GM12874 (cell line): ENCODE data around the gene PLB1.

Experiments used
- TF ChIP-seq, protein P1 (sequence below): IDR thresholded peaks from 2 replicates; pipeline ENCODE4 v1.5.1; 2011; ENCODE audit warnings: low read depth, mild to moderate bottlenecking, control low read depth, low read length, moderate library complexity; ENCODE audit not compliant: insufficient read depth

Gene PLB1

DNA sequence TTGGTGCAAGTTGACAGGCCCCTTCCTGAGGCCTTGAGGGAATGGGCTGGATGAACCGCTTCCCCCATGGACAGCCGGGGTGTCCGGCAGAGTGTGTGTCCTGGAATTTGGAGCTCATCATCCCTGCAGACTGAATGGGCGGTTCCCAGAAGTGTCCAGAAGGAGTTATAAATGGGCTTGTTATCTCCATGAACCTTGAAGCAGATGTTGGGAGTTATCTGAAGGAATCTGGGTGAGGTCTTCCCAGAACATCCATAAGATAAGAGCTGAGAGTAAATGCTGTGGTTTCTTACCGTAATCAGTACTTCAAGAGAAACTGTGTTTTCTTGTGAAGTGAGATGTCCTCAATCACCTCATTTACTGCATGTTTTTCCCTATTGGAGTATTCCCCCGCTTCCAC lies 21.1 kb downstream of the PLB1 start:
- TF ChIP-seq, protein P1, sequence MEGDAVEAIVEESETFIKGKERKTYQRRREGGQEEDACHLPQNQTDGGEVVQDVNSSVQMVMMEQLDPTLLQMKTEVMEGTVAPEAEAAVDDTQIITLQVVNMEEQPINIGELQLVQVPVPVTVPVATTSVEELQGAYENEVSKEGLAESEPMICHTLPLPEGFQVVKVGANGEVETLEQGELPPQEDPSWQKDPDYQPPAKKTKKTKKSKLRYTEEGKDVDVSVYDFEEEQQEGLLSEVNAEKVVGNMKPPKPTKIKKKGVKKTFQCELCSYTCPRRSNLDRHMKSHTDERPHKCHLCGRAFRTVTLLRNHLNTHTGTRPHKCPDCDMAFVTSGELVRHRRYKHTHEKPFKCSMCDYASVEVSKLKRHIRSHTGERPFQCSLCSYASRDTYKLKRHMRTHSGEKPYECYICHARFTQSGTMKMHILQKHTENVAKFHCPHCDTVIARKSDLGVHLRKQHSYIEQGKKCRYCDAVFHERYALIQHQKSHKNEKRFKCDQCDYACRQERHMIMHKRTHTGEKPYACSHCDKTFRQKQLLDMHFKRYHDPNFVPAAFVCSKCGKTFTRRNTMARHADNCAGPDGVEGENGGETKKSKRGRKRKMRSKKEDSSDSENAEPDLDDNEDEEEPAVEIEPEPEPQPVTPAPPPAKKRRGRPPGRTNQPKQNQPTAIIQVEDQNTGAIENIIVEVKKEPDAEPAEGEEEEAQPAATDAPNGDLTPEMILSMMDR = no peak

DNA sequence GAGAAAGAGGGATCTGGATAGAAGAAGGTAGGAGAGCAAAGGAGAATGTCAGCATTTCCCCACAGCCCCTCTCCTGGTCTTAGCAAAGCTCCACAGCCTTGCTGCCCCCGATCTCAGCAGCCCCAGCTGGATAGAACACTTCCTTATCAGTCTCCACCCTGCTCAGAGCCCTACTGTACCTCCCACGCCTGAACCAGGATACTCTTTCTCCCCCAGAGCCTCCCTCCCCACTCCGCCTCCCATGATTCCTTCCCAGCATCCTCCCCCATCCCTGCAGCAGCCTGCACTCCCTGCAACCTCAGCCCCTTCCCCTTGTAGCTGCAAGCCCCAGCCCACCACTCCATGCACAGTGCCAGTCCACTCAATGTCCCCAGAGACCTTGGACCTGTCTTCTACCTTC lies 25.8 kb downstream of the PLB1 start:
- TF ChIP-seq, protein P1 = no peak

DNA sequence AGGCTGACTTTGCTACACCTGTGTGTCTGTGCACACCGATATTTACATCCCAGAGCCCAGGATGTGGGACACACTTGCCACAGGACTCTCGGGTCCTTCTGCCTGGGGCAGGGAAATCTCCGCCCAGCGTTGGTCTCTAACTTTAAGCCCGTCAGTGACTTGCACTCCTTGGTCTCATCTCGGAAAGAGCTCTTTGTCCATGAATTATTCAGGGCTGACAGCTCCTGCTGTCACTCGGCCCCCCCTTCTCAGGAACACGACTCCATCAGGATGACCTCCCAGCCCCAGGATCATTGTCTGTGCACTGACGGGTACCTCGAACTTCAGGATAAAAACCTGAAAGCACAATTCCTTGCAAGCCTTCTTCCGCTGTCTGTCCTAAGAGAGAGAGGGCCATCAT lies 26.6 kb downstream of the PLB1 start:
- TF ChIP-seq, protein P1 = no peak

DNA sequence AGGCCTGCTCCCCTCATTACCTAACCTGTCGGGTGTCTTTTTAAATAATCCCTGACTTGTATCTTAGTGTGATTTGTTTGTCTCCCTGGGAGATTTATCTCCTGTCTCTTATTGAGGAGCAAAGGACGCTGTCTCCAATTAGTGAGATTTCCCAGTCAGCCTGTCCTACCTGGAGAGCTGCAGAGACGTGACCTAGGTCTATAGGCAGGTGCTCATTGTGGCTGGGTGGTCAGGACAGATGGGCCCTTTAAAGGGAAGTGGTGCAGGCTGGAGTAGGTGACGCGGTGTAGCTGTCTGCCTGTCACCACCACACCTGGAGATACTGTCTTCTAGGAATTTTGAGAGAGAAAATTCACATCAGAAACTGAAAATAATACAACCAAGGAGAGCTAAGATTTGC lies 28.0 kb downstream of the PLB1 start:
- TF ChIP-seq, protein P1 = no peak

DNA sequence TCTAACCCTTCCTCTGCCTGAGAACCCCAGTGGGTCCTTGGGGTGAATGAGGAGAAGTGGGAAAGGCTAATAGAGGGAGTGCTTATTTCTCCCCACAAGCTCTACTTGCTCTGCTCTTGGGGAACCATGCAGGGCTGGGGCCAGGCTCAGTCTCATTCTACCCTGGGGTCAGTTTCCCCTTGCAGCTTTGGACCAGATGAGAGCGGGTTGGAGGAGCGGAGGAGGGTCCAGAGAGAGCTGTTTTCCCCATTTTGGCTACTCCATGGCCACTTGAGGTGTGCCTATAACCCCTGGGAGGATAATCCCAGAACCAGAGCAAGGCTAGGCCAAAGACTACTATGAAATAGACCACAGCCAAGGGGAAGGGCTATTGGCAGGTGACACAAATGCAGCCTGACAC lies 29.6 kb downstream of the PLB1 start:
- TF ChIP-seq, protein P1 = no peak

DNA sequence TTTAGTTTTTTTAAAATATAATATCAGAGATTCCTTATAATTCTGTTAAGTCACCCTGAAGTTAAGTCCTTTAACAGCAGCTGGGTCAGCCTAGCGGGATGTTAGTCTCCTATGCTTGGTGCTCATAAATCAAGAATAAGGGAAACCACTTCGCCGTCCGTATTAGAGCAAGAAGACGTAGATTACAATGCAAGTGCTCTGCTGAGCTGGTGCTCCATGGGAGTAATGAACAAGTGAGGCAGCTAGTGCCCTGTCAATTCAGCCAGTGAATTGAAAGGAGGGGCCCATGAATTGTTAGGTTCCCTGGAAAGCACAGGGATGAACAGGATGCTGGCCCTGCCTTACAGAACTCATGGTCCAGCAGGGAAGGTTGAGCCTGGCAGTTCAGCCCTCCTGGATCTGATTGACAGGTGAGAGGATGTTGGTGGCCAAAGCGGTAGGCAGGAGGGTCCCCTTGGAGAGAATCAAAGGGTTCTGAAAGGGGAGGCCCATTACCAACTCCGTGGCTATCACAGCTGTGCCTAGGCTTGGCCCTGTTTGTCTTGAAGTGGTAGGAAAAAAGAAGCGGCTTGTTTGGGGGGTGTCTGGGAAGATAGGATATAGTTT lies 30.8 kb downstream of the PLB1 start:
- TF ChIP-seq, protein P1 = no peak

DNA sequence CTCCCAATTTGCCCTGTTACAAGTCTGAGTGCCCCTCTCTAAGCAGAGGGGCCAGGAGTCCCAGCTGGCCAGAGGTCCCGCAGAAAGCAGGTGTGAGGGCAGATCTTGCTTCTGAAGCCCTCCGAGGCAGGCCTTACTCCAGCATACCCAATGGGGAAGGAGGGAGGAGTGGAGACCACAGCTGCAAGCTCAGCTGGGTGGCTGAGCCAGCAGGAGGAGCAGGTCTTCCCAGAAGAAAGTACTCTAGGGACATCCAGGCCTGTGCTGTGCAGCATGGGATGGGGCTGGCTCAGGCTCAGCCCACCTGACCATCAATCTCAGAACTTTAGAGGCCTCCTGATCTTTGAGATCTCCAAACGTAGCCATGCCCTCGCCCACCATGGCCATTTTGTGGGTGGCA lies 31.3 kb downstream of the PLB1 start:
- TF ChIP-seq, protein P1 = no peak
